Measurements from ENCODE around the gene EZH2.

DNA sequence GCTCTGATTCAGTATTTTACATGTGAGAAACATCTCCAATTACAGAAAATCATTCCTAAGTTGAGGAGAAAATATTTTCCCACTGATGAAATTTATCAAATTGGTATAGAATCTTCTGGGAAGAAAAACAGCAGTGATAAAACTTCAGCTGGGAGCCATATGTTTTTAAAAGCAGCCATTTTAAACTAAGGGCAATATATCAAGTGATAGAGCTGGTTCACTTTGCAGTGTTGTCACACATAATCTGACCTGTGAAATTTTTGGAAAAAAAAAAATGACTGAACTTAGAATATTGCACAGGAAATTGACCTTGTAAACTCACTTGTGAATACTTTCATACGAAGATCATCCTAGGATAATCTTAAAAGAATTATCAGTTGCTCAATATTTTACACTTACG is 10.5 kb upstream of the EZH2 start:
- TF ChIP-seq POLR2A (IDR thresholded peaks at IDR 0.05; ENCODE audit: low read depth, low read length) = no peak
- TF ChIP-seq, protein P1, sequence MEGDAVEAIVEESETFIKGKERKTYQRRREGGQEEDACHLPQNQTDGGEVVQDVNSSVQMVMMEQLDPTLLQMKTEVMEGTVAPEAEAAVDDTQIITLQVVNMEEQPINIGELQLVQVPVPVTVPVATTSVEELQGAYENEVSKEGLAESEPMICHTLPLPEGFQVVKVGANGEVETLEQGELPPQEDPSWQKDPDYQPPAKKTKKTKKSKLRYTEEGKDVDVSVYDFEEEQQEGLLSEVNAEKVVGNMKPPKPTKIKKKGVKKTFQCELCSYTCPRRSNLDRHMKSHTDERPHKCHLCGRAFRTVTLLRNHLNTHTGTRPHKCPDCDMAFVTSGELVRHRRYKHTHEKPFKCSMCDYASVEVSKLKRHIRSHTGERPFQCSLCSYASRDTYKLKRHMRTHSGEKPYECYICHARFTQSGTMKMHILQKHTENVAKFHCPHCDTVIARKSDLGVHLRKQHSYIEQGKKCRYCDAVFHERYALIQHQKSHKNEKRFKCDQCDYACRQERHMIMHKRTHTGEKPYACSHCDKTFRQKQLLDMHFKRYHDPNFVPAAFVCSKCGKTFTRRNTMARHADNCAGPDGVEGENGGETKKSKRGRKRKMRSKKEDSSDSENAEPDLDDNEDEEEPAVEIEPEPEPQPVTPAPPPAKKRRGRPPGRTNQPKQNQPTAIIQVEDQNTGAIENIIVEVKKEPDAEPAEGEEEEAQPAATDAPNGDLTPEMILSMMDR (conservative IDR thresholded peaks at IDR 0.05; ENCODE audit: low read depth, low read length) = no peak
- no peak for TF ChIP-seq RAD21 (IDR thresholded peaks at IDR 0.05; ENCODE audit: low read length)
- no peak for TF ChIP-seq MXI1 (IDR thresholded peaks at IDR 0.05; ENCODE audit: borderline replicate concordance, low read depth, low read length)
- no peak for TF ChIP-seq SMC3 (IDR thresholded peaks at IDR 0.05; ENCODE audit: low read depth, low read length)
- no peak for TF ChIP-seq BHLHE40 (IDR thresholded peaks at IDR 0.05; ENCODE audit: low read depth, low read length)
